AG20443 (cell line): ENCODE results near the gene ARHGEF12.
A peak's percentile ranks its signal among the peaks of the same experiment; 100 is the strongest.

Source experiments
- DNase-seq: peaks from one replicate; pipeline ENCODE4 v3.0.0; 2012; ENCODE audit warnings: low spot score, mixed read lengths

The ARHGEF12 gene

DNA sequence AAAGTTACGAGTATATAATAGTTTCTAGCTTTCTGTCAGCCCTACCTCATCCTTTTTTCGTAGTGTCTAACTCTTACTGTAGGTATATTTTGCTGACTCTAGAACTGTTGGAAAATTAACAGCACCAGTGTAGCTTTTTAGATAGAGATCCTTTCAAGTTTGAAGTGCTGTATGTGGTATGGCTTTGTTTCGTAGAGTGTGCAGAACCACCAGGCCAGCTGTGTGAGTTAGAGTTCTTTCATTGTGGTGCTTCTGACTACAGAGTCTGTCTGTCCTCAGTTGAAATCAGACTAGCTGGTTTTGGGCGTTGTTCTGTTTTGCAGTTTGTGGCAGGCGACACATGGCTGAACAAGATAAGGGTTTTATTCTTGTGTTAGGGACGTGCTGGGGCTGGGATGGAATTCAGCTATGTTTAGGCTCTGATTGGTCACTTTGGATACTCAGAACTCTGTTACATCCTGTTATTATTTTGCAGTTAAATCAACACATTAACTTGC is 3.2 kb downstream of the ARHGEF12 start:
- peak; percentile 34 for DNase-seq

DNA sequence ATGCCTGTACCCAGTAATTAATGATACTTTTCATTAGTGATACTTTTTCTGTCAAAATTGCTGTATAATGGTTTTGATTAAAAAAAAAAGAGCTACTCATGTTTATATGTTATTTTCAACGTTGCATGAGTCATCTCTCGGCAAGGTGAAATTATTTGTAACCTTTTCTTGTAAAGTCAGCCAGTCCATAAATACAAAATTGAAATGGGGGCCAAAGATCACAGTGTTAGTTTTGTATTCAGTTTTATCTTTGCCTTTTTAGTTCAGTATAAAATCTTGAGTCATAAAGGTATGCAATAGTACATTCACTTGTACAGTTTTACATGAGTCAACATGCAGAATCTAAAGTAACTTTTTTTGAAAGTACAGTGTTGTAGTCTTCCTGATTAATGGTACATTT is 4.3 kb downstream of the ARHGEF12 start:
- DNase-seq, result no peak

DNA sequence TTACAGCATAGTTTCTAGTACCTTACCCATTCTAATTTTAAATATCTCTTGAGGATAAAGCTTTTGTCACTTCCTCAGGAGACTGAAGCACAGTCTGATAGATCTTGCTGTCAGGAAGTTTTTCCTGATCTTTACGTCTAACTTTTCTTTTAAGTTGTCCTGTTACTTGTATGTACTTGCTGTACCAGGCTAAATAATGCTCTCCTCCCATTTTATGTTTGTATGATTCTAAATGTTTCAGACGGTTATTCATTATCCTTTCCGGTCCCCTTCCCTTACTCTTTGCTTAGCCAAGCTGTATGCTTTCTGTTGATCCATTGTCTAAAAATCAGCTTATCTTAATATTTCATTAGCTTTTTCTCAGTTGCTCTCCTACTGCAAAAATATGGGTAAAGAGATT is 6.0 kb downstream of the ARHGEF12 start:
- DNase-seq, result no peak

DNA sequence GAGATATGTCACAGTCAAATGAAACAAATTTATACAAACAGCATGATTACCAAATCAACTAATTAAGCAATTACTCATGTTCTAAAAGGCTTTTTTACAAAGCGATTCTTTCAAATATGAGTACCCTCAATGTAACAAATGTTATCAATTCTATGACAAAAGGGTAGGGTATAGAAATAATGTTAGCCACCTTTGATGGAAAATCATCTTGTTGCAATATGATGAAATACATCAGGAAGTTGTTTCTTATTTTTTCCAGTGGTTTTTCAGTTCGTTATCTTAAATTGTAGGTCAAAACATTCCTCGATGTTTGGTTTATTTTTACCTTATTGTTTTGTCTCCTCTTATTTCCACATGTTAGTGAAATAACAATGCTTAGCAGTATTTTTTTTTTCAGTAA is 6.5 kb downstream of the ARHGEF12 start:
- no peak for DNase-seq

DNA sequence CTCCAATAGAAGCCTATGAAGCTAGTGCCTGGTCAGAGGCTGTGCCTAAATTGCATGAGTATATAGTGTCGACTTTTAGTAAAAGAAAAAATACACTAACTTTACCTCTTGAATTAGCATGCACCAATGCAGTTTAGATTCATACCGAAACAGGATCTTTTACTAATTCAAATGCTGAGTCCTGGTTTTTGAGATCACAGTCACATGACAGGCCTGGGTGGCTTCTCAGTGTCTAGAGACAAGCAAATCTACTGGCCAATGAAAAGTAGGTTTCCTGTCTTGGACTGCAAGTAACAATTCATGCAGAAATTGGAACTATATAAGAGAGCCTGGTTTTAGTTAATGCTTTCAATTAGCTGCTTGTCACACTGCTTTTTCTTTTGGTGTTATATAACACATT is 7.2 kb downstream of the ARHGEF12 start:
- no peak for DNase-seq

DNA sequence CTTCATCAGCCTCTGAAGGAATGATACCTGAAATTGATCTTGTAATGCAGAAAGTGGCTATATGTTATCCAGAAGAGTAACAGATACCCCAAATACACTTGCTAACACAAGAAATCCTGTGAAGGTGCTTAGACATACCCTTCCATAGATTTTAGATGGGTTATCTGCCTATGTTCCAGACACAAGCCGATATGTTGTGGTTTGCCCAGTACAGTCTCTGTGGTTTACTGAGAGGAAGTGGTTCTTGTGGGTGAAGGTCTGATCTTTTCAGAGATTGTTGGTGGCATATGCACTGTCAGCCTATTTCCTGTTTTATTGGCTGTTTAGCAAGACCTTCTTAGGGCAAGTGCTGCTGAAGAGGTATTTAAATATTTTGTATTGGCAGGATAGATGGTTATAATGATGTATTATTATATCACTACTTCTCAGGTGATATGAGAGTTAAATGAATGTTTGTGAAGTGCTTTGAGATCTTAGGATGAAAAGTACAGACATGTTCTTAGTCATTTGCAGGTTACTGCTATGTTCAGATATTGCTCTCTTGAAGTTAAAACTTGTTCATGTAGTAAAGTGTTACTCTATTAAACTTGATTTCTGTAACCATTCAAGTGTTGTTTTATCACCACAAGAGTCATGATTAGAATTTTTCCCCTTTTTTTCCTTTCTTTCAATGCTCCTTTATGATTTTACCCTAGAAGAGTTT is 8.2 kb downstream of the ARHGEF12 start:
- DNase-seq, result no peak

DNA sequence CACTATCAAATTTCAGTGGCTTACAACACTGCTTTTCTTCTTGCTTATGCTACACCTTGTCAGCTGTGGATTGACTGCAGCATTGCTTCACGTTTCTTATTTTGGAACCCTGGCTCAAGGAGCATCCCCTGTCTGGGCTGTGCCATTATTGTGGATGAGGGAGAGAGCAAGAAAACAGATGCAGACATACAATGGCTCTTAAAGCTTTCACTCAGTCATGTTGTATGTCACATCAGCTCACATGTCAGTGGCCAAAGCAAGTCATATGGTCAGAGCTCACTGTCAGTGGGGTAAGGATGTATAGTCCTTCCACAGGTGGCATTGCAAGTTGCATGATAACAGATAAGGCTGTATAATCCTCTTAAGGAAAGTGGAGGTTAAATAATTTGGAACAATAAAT is 10.0 kb downstream of the ARHGEF12 start:
- DNase-seq, result no peak

DNA sequence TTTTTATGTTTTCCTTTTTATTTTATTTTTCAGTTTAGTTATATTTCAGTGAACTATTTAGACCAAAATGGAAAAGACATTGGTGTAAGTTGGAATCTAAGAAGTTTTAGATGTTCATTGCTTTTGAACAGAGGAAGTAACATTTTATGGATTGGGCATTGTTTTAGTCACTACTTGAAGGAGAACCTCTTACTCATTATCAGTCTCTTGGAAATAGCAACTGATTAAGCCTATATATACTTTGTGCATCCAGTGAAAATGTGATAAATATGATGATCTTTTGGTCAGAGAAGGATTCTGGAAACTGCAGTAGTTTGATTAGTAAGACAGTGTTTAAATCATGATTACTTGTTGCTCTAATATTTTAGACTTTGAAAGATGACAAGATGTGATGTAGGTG is 14.4 kb downstream of the ARHGEF12 start:
- no peak for DNase-seq

DNA sequence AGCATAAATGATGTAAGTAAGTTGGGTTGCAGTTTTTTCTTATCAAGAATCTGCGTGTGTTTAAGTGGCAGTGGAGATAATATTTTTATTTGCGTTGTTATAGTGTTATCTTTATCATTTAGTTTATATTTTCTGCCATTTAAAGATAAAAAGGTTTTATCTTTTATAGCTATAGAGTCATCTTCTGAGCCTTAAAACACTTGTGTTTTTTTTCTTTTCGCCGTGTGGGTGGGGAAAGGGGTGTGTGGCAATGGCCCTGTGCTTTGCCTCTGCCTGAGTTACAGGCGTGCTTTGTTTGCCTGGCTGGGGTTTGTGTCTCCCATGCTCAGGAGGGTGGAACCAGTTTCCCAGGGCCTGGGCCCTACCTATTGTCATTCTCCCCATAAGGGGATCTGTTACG is 16.2 kb downstream of the ARHGEF12 start:
- no peak for DNase-seq

DNA sequence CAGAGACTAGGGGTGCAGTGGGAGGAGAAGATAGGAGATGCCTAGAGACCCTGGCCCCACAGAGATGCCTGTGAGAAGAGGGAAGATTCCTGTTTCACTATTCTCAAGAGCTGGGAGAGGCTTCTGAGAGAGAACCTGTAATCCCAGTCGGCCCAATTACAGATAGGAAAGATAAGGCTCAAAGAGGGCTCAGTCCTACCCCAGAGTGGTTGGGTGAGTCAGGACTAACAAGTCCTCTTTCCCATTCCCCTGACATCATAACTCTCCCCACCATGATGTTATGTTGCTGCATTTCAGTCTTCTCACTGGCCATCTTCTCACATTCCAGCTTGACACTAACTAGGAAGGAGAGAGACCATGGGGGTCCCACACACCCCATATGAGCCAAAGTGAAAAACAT is 17.9 kb downstream of the ARHGEF12 start:
- no peak for DNase-seq

DNA sequence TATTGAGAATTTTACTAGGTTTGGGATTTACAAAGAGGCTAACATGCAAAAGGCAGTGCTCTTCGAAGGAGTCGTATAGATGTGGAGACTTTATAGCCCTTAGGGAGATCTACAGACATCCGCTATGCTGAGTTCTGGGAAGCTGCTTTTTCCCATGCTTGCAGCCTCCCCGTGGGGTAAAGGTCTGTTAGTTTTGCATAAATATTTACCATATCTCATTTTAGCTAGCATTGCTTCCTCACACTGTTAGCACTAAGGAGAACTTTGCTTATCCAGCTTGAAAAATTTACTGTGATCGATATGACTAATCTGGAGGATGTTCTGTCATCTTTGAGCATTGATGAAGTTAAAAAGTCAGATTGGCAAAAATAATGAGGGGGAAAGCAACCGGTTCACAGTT is 18.6 kb downstream of the ARHGEF12 start:
- no peak for DNase-seq

DNA sequence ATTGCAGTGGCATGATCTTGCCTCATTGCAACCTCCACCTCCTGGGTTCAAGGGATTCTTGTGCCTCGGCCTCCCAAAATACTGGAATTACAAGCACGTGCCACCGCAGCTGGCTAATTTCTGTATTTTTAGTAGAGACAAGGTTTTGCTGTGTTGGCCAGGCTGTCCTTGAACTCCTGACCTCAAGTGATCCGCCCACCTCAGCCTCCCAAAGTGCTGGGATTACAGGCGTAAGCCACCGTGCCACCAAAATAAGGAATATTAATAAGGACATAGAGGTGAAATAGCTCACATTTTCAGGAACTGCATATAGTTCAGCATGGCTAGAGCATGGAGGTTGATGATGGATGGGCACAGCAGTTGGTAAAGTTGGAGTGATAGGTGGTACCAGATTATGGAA is 21.4 kb downstream of the ARHGEF12 start:
- DNase-seq, result no peak

DNA sequence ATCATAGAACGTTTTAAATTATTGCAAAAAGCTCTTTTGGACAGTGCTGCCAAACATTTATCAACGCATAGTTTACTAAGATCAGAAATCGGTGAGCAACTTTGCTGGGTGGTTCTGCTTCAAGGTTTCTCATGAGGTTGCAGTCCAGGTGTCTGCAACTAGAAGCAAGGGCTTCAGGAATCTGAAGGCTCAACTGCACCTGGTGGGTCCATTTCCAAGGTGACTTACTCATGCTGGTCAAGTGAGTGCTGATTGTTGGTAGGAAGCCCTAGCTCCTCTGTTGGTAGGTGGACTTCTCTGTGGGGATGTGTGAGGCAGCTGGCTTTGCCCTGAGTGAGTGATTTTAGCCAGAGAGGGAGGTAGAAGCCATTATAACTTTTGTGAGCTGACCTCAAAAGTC is 22.5 kb downstream of the ARHGEF12 start:
- DNase-seq, result no peak

DNA sequence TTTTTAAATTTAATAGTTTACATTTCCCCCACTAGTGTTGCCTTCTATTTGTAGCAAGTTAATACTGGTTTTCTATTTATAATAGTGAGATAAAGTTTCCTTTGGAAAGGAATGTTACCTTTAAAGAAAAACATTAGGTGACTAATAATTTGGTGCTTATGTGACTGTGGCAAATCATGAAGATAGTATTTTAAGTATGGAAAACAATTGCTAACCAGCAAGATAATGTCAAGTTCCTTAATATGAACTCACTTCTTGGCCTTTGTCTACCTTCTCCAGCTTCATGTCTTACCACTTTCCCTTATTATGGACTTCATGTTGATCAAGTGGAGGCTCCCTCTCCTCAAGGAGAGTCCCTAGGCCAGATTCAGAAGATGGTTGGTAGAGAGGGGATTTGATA is 27.2 kb downstream of the ARHGEF12 start:
- no peak for DNase-seq

DNA sequence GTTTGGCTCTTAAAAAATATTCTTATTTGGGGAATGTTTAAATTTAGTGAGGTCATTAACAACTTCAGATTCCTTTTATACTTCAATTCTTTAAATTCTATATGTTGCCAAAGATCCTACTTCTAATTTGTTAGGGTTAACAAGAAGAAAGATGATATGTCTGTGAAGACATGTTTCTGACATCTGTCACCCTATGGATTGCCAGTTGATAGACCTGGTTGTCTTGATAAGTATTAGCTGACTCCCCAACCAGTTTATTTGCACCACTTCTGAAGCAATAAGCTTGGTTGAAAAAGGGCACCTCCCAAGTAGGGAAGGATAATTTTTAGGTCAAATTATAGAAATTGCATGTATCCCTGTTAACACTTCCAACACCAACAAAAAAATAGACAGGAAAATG is 29.3 kb downstream of the ARHGEF12 start:
- no peak for DNase-seq

DNA sequence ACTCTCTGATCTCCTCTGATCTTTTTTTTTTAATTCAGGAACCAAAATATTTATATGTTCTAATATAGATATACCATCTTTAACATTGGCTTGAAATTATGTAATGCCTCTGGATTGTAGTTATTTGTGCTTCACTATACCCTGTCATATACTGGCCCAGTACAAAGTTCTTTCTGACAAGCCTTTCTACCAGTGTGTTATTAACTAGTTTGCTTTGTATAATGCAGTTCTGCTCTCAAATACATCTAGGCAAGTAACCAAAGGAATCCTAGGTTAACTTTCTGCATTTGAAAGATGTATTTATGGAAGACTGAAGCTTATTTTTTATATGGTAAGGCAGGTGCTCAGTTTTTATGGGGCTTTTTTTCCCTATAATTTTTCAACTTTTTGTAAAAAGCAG is 36.1 kb downstream of the ARHGEF12 start:
- DNase-seq, result no peak

DNA sequence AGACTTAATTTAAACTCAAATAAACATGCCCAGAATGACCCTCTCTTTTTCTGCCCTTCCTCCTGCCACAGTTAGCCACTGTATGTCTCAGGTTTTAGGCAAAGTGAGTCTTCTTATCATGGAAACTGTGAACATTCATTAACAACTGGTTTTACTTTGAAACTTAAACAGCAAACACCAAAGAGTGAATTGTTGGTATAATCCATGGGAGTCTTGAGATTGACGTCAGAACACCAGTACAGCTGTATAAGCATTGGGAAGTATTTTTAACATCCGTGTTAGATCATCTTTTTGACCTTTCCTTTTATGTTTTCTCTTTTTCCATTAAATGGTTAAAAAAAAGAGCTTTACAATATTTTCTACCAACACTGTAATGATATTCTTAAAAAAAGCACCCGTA is 38.9 kb downstream of the ARHGEF12 start:
- no peak for DNase-seq

DNA sequence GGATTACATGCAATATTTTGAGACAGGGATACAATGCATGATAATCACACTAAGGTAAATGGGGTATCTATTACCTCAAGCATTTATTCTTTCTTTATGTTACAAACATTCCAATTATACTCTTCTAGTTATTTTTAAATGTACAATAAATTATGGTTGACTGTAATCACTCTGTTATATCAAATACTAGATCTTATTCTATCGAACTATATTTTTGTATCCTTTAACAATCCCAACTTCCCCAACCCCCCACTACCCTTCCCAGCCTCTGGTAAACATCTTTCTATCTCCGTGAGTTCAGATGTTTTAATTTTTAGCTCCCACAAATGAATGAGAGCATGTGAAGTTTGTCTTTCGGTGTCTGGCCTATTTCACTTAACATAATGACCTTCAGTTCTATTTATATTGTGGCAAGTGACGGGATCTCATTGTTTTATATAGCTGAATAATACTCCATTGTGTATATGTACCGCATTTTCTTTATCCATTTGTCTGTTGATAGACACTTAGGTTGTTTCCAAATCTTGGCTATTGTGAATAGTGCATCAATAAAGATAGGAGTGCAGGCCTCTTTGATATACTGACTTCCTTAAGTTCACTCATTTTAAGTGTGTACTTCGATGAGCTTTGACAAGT is 40.5 kb downstream of the ARHGEF12 start:
- no peak for DNase-seq

DNA sequence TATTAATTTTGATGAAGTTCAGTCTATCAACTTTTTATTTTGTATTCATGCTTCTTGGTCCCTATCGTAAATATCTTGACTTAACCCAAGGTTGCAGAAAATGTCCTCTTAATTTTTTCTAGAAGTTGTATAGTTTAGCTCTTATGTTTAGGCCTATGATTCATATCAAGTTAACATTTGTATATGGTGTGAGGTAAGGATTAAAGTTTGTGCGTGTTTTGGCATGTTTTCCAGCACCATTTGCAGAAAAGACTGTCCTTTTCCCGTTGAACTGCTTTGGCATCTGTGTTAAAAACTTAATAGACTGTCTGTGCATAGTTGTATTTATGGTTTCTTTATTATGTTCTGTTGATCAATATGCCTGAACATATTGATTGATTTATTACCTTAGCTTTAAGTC is 42.3 kb downstream of the ARHGEF12 start:
- no peak for DNase-seq

DNA sequence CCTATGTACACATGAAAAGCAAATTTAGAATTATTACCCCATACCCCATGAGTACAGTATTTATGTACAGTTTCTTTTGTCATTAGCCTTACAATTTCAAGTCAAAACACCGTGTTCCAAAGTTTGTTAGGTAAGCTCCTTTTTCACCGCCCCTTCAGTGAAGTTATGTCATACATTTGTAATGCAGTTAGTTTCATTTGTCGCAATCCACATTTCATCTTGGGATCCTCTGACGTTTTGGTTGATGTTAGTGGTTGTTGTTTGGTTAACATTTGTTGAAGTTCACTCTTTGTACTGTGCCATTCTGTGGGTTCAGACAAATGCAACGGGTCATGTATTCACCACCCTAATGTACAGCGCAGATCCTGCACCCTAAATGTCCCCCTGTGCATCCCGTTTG is 45.2 kb downstream of the ARHGEF12 start:
- no peak for DNase-seq

DNA sequence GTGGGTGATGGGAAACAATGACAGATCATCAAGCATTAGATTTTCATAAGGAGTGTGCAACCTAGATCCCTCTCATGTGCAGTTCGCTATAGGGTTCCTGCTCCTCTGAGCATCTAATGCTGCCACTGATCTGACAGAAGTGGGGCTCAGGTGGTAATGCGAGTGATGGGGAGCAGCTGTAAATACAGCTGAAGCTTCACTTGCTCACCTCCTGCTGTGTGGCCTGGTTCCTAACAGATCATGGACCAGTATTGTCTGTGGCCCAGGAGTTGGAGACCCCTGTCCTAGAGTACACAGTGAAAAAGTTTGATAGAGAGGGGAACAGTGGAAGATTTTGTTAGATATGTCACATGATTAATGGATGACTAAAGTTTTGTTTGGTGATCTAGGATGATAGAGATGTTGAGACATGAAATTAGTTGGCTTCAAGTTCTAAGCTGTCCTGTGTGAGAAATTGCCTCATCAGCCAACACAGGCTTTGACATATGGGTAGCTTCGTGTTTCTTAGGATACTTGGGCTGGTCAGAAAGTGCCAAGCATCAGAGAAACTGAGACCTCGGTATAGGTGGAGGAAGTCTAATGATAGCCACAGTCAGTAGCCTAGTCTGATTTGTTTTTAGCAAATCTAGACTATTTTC is 47.4 kb downstream of the ARHGEF12 start:
- DNase-seq, result no peak

DNA sequence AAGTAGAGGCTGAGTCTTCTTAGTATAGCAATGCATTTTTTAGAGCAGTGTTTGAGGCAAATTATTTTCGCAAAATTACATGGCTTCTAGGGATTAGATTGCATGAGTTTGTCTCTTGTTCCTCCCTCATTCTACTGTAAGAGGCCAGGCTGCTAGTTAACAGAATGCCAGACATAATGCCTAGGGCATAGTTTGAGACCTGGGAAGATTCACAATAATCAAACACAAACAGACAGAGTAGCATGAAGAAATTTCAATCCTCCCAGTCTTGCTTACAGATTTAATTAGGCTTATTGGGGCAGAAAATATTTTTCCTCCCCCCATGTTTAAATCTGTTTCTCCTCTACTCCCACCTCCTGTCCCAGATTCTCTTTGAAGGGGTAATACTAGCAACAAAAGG is 48.3 kb downstream of the ARHGEF12 start:
- DNase-seq, result no peak

DNA sequence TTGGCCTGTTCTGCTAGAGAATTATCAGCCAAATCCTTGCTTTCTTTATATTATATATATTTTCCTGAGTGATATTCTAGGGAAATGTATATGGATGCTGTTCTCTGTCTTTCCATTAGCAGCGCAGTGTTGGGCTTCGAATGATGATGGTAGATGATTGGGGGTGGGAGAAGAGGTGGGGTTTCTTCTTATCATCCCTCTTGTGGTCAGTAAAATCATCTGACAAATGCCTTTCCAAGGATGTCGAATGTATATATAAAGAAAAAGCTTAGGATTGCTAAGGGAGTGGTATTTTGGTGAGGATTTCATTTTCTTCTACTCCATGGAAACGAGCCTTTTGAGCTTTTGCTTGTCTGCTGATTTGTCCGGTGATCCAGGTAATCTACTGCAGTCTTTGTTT is 48.9 kb downstream of the ARHGEF12 start:
- DNase-seq, result no peak

DNA sequence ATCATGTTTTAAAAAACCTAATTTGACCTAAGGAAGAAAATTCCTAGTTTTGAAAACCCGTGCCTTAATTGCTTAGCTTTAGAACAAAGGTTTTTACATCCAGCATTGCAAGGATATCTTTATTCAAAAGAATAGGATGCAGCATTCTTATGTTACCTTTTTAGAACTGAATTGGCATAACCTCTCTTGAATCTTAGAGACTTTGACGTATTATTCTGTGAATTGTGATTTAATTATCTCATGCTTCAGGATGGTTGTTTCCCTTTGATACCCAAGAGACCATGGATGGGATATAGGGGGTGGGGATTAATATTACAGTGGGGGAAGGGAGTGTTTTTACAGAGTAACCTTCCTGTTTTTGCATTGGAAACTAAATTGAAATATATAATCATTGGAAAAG is 49.4 kb downstream of the ARHGEF12 start:
- DNase-seq, result no peak
